Uterus (tissue), 4 donors: ENCODE data around the gene DAPK3. TPM values are rescaled to one million over a fixed set of nuclear protein-coding genes. Genes with fewer than 3 reads are reported as not detected.
"Not testable (repeated sequence)": the region's sequence is repeated elsewhere in the genome, so short reads cannot be mapped to it uniquely, and the experiment has no call there.

ENCODE experiments used
- DNase-seq, 2 donors: peaks; one replicate each; pipeline ENCODE4 v3.0.0-alpha.2; 2019 to 2020
- H3K27ac ChIP-seq, 2 donors: fragments of 200-600 bp; sonication (generic); 1 replicate in 1 of 2; 2 replicates in 1 of 2; pipeline ENCODE4 v1.5.1; 2016 to 2018
- H3K27me3 ChIP-seq, 2 donors: fragments of 200-600 bp; sonication (generic); one replicate each; pipeline ENCODE4 v1.5.1; 2018 to 2019; ENCODE audit warnings: control low read depth in 1 of 2
- H3K36me3 ChIP-seq, 2 donors: fragments of 200-600 bp; sonication (generic); one replicate each; pipeline ENCODE4 v1.5.1; 2019; ENCODE audit warnings: control low read depth in 1 of 2
- H3K4me1 ChIP-seq, 2 donors: fragments of 200-600 bp; sonication (generic); one replicate each; pipeline ENCODE4 v1.5.1; 2018 to 2019; ENCODE audit warnings: control low read depth in 1 of 2
- H3K4me3 ChIP-seq, 2 donors: fragments of 200-600 bp; sonication (generic); 1 replicate in 1 of 2; 2 replicates in 1 of 2; pipeline ENCODE4 v1.5.1; 2018 to 2019; ENCODE audit warnings: mild to moderate bottlenecking in 1 of 2
- H3K9me3 ChIP-seq, 2 donors: fragments of 200-600 bp; sonication (generic); one replicate each; pipeline ENCODE4 v1.5.1; 2019; ENCODE audit warnings: control low read depth in 1 of 2
- CTCF ChIP-seq, 4 experiments: fragments of 200-600 bp in 2 of 4; fragments of 450-650 bp in 2 of 4; sonication (generic) in 2 of 4; IDR thresholded peaks; one replicate each; pipeline ENCODE4 v1.5.1; 2016 to 2019; ENCODE audit warnings: antibody characterized with exemption in 4 of 4, mild to moderate bottlenecking in 2 of 4, moderate library complexity in 1 of 4
- POLR2A ChIP-seq, 2 donors: fragments of 450-650 bp; IDR thresholded peaks; one replicate each; pipeline ENCODE4 v1.6.1; 2016; ENCODE audit warnings: antibody characterized with exemption in 2 of 2, mild to moderate bottlenecking in 1 of 2, moderate library complexity in 1 of 2
- intact Hi-C: fragments of 100-400 bp; cut with DNase I; formaldehyde crosslinking; loops from one replicate; pipeline ENCODE4 v1.15.1; 2023; ENCODE audit warnings: low total_unique reads
- total RNA-seq, 4 donors: library from RNA; depleted of rRNA in 3 of 4; stranded (reverse); fragments of >200 nt in 3 of 4; gene quantifications; one replicate each; pipeline versions ENCODE4 v1.1.0 to v1.2.4, GENCODE V29; 2014 to 2023
- donor health status: DM: yes; HTN: yes; CAD: no.

DAPK3 gene
- total RNA-seq, 4 donors from 2014 or later, result 7.1 to 119 (median 91.9) TPM

- peaks cover 12 to 34% of the 10 kb centered on the region in 2 donors for H3K4me1 ChIP-seq
- no peaks in the 10 kb centered on the region for H3K9me3 ChIP-seq
- no peaks in the 10 kb centered on the region for H3K36me3 ChIP-seq
- peak overlapping the region; percentile 69 to 95 for H3K4me3 ChIP-seq
- DNase-seq, result peak in 1 of 2 donors; percentile 56
- TF ChIP-seq CTCF (IDR thresholded peaks at IDR 0.05) (no peak), POLR2A (IDR thresholded peaks at IDR 0.05) (no peak)
- no peaks in the 10 kb centered on the region for H3K27me3 ChIP-seq
- intact Hi-C loops, result no loop called here
- peak overlapping the region; percentile 94 to 99 for H3K27ac ChIP-seq
Observed at GRCh38 chr19:3970313-3970807, 539 bp downstream of the DAPK3 start.

- Histone ChIP-seq H3K4me1 (peaks cover 12 to 39% of the 10 kb centered on the region in 2 donors), H3K4me3 (peak overlapping the region; percentile 69 to 95), H3K36me3 (no peaks in the 10 kb centered on the region), H3K27ac (peak overlapping the region; percentile 94 to 99), H3K9me3 (no peaks in the 10 kb centered on the region), H3K27me3 (no peaks in the 10 kb centered on the region)
- peak in 1 of 2 donors; percentile 61 for DNase-seq
- TF ChIP-seq POLR2A (IDR thresholded peaks at IDR 0.05), result peak in 1 of 2 donors; percentile 24
- TF ChIP-seq CTCF (IDR thresholded peaks at IDR 0.05), result peak in 1 of 4 experiments; percentile 1
- intact Hi-C loops, result no loop called here
Observed at GRCh38 chr19:3969435-3970312, 1.2 kb downstream of the DAPK3 start.

- H3K27ac ChIP-seq, result peak overlapping the region; percentile 94 to 99
- no peaks in the 10 kb centered on the region for H3K27me3 ChIP-seq
- no peaks in the 10 kb centered on the region for H3K36me3 ChIP-seq
- H3K4me3 ChIP-seq, result peak overlapping the region in 1 of 2 donors; percentile 69
- peak; percentile 90 to 97 for DNase-seq
- peaks cover 12 to 39% of the 10 kb centered on the region in 2 donors for H3K4me1 ChIP-seq
- no peaks in the 10 kb centered on the region for H3K9me3 ChIP-seq
- peak; percentile 74 to 85 for TF ChIP-seq POLR2A (IDR thresholded peaks at IDR 0.05)
- TF ChIP-seq CTCF (IDR thresholded peaks at IDR 0.05), result peak in 1 of 4 experiments; percentile 5
- intact Hi-C loops, result no loop called here
Observed at GRCh38 chr19:3968556-3969434, 2.1 kb downstream of the DAPK3 start.

DNA sequence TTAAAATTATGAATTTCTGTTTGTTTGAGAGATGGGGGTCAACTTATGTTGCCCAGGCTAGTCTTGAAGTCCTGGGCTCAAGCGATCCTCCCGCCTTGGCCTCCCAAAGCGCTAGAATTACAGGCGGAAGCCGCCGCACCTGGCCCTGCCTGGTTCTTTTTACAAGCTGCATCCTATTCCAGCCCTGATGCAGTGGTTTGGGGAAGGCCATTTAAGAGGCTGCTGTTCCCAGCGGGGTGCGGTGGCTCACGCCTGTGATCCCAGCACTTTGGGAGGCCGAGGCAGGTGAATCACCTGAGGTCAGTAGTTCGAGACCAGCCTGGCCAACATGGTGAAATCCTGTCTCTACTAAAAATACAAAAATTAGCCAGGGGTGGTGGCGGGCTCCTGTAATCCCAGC, 2.9 kb downstream of the DAPK3 start:
- H3K4me3 ChIP-seq, DNase-seq, H3K36me3 ChIP-seq, H3K27me3 ChIP-seq, H3K9me3 ChIP-seq, intact Hi-C loops: not testable (repeated sequence)
- Histone ChIP-seq H3K4me1 (peaks cover 12 to 39% of the 10 kb centered on the region in 2 donors), H3K27ac (peak overlapping the region; percentile 94 to 99)
